Epidermal melanocyte (primary cell): ENCODE results near the gene EPHB1.
"Not testable (repeated sequence)": the region's sequence is repeated elsewhere in the genome, so short reads cannot be mapped to it uniquely, and the experiment has no call there.

ENCODE experiments used
- DNase-seq: peaks from one replicate; pipeline ENCODE4 v3.0.0; 2011; ENCODE audit warnings: low spot score; ENCODE audit not compliant: insufficient read length

Gene EPHB1

GRCh38 chr3:135190658-135191057 is 395.6 kb downstream of the EPHB1 start:
- no peak for DNase-seq

- no peak for DNase-seq
Measured at GRCh38 chr3:135191708-135192107, 396.6 kb downstream of the EPHB1 start.

- DNase-seq, result no peak
Measured at GRCh38 chr3:135192929-135193328, 397.9 kb downstream of the EPHB1 start.

GRCh38 chr3:135197246-135197645 is 402.2 kb downstream of the EPHB1 start:
- no peak for DNase-seq

- no peak for DNase-seq
Measured at GRCh38 chr3:135197856-135198255, 402.8 kb downstream of the EPHB1 start.

- DNase-seq, result no peak
Measured at GRCh38 chr3:135199137-135199536, 404.1 kb downstream of the EPHB1 start.

GRCh38 chr3:135203026-135203425 is 408.0 kb downstream of the EPHB1 start:
- no peak for DNase-seq

GRCh38 chr3:135213213-135213612 is 418.2 kb downstream of the EPHB1 start:
- DNase-seq, result no peak

GRCh38 chr3:135213822-135214221 is 418.8 kb downstream of the EPHB1 start:
- DNase-seq, result no peak

GRCh38 chr3:135214400-135214799 is 419.3 kb downstream of the EPHB1 start:
- DNase-seq, result no peak

- DNase-seq, result no peak
Measured at GRCh38 chr3:135215516-135215915, 420.5 kb downstream of the EPHB1 start.

GRCh38 chr3:135216659-135217058 is 421.6 kb downstream of the EPHB1 start:
- DNase-seq, result no peak

GRCh38 chr3:135217730-135218129 is 422.7 kb downstream of the EPHB1 start:
- DNase-seq, result no peak

- DNase-seq, result no peak
Measured at GRCh38 chr3:135218304-135218703, 423.2 kb downstream of the EPHB1 start.

GRCh38 chr3:135218782-135219181 is 423.7 kb downstream of the EPHB1 start:
- no peak for DNase-seq

- DNase-seq, result no peak
Measured at GRCh38 chr3:135224815-135225362, 429.8 kb downstream of the EPHB1 start.

- no peak for DNase-seq
Measured at GRCh38 chr3:135226057-135226456, 431.0 kb downstream of the EPHB1 start.

GRCh38 chr3:135228201-135228600 is 433.1 kb downstream of the EPHB1 start:
- no peak for DNase-seq

GRCh38 chr3:135229018-135229495 is 434.0 kb downstream of the EPHB1 start:
- DNase-seq, result no peak

GRCh38 chr3:135231737-135232136 is 436.7 kb downstream of the EPHB1 start:
- DNase-seq, result no peak

GRCh38 chr3:135232226-135232625 is 437.2 kb downstream of the EPHB1 start:
- DNase-seq, result no peak

GRCh38 chr3:135233476-135233875 is 438.4 kb downstream of the EPHB1 start:
- DNase-seq, result not testable (repeated sequence)

GRCh38 chr3:135235541-135235940 is 440.5 kb downstream of the EPHB1 start:
- no peak for DNase-seq
